Measurements from ENCODE around the gene TNFRSF12A. TPM values are rescaled to one million over a fixed set of nuclear protein-coding genes. Genes with fewer than 3 reads are reported as not detected.

Gene TNFRSF12A
- total RNA-seq, 1 experiment from 2014 or later, result 62.5 TPM

- TF ChIP-seq, protein P1, sequence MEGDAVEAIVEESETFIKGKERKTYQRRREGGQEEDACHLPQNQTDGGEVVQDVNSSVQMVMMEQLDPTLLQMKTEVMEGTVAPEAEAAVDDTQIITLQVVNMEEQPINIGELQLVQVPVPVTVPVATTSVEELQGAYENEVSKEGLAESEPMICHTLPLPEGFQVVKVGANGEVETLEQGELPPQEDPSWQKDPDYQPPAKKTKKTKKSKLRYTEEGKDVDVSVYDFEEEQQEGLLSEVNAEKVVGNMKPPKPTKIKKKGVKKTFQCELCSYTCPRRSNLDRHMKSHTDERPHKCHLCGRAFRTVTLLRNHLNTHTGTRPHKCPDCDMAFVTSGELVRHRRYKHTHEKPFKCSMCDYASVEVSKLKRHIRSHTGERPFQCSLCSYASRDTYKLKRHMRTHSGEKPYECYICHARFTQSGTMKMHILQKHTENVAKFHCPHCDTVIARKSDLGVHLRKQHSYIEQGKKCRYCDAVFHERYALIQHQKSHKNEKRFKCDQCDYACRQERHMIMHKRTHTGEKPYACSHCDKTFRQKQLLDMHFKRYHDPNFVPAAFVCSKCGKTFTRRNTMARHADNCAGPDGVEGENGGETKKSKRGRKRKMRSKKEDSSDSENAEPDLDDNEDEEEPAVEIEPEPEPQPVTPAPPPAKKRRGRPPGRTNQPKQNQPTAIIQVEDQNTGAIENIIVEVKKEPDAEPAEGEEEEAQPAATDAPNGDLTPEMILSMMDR (IDR thresholded peaks at IDR 0.05; ENCODE audit: insufficient read depth in 1 of 2, low read depth in 1 of 2, low read length in 1 of 2, severe bottlenecking in 1 of 2, unreplicated experiment in 1 of 2), result peak; percentile 20 to 69
- peak; percentile 91 to 92 for DNase-seq
- H3K27ac Mint-ChIP-seq (ENCODE audit: unreplicated experiment), result peak overlapping the region; percentile 89
- intact Hi-C loops (cut with micrococcal nuclease; ENCODE audit: unreplicated experiment), result loop anchor here (1.0 kb wide), 1 partner anchor 17 kb away; no protein-coding TSS in a partner anchor
- no peaks in the 10 kb centered on the region for H3K9me3 Mint-ChIP-seq (ENCODE audit: unreplicated experiment)
- Histone ChIP-seq H3K36me3 (ENCODE audit: control insufficient read depth, insufficient read depth, low read length) (peaks cover 6% of the 10 kb centered on the region), H3K4me3 (ENCODE audit: low read depth, low read length) (peak overlapping the region; percentile 52), H3K4me1 (peaks cover 38% of the 10 kb centered on the region), H3K27me3 (replicated peaks; ENCODE audit: control insufficient read depth, insufficient read depth, low read length) (no peaks in the 10 kb centered on the region), H3K9me3 (no peaks in the 10 kb centered on the region)
- POLR2A ChIA-PET, result interaction anchor here (3.5 to 5.8 kb wide), 2 partner anchors 12 to 16 kb away, joined by 34 to 83 read pairs; no protein-coding TSS in a partner anchor
- H3K36me3 Mint-ChIP-seq (ENCODE audit: insufficient read depth, unreplicated experiment), result peaks cover 67% of the 10 kb centered on the region
- H3K4me3 Mint-ChIP-seq (ENCODE audit: unreplicated experiment), result peak overlapping the region; percentile 72
- H3K4me1 Mint-ChIP-seq (ENCODE audit: low read depth, unreplicated experiment), result peaks cover 17% of the 10 kb centered on the region
- BruUV-seq (replicated peaks), result TSS peak; percentile 44
- CTCF ChIA-PET, result interaction anchor here (0.6 to 6.9 kb wide), 5 partner anchors 10 to 137 kb away, joined by 4 to 113 read pairs (median 7); no protein-coding TSS in a partner anchor
- no peaks in the 10 kb centered on the region for H3K27me3 Mint-ChIP-seq (ENCODE audit: insufficient read depth, unreplicated experiment)
These were observed 1.5 kb downstream of the TNFRSF12A start for GRCh38 chr16:3021449-3022207.

DNA sequence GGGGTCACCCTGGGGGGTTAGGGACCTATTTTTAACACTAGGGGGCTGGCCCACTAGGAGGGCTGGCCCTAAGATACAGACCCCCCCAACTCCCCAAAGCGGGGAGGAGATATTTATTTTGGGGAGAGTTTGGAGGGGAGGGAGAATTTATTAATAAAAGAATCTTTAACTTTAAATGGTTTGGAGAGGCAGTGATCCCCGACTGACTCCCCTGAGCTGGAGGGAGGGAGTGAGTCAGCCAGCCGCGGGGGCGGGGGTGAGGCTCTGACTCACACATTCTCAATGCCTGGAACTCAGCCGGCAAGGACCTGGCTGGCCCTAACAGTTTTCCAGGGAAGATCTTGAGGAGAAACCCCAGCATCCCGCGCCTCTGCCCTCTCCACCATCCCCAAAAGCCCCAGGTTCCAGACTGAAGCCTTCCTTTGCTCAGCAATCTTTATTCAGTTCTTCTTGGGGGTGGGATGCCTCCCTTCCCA is 2.1 kb downstream of the TNFRSF12A start:
- H3K4me1 ChIP-seq, result peaks cover 33% of the 10 kb centered on the region
- intact Hi-C loops (cut with micrococcal nuclease; ENCODE audit: unreplicated experiment), result no loop called here
- POLR2A ChIA-PET, result interaction anchor here (0.6 to 5.8 kb wide), 4 partner anchors 17 to 154 kb away, joined by 4 to 83 read pairs (median 8); no protein-coding TSS in a partner anchor
- H3K4me3 ChIP-seq (ENCODE audit: low read depth, low read length), result peak overlapping the region; percentile 69
- H3K4me1 Mint-ChIP-seq (ENCODE audit: low read depth, unreplicated experiment), result peaks cover 21% of the 10 kb centered on the region
- peaks cover 6% of the 10 kb centered on the region for H3K36me3 ChIP-seq (ENCODE audit: control insufficient read depth, insufficient read depth, low read length)
- CTCF ChIA-PET, result interaction anchor here (0.6 to 6.9 kb wide), 4 partner anchors 9 to 21 kb away, joined by 3 to 113 read pairs (median 19); no protein-coding TSS in a partner anchor
- H3K9me3 ChIP-seq, result no peaks in the 10 kb centered on the region
- H3K4me3 Mint-ChIP-seq (ENCODE audit: unreplicated experiment), result peak overlapping the region; percentile 72
- peak overlapping the region; percentile 89 for H3K27ac Mint-ChIP-seq (ENCODE audit: unreplicated experiment)
- no peaks in the 10 kb centered on the region for H3K9me3 Mint-ChIP-seq (ENCODE audit: unreplicated experiment)
- TF ChIP-seq, protein P1 (IDR thresholded peaks at IDR 0.05; ENCODE audit: insufficient read depth in 1 of 2, low read depth in 1 of 2, low read length in 1 of 2, severe bottlenecking in 1 of 2, unreplicated experiment in 1 of 2), result no peak
- no peaks in the 10 kb centered on the region for H3K27me3 ChIP-seq (replicated peaks; ENCODE audit: control insufficient read depth, insufficient read depth, low read length)
- peak; percentile 88 to 90 for DNase-seq
- no peaks in the 10 kb centered on the region for H3K27me3 Mint-ChIP-seq (ENCODE audit: insufficient read depth, unreplicated experiment)
- no TSS peak for BruUV-seq (replicated peaks)
- peaks cover 73% of the 10 kb centered on the region for H3K36me3 Mint-ChIP-seq (ENCODE audit: insufficient read depth, unreplicated experiment)

DNA sequence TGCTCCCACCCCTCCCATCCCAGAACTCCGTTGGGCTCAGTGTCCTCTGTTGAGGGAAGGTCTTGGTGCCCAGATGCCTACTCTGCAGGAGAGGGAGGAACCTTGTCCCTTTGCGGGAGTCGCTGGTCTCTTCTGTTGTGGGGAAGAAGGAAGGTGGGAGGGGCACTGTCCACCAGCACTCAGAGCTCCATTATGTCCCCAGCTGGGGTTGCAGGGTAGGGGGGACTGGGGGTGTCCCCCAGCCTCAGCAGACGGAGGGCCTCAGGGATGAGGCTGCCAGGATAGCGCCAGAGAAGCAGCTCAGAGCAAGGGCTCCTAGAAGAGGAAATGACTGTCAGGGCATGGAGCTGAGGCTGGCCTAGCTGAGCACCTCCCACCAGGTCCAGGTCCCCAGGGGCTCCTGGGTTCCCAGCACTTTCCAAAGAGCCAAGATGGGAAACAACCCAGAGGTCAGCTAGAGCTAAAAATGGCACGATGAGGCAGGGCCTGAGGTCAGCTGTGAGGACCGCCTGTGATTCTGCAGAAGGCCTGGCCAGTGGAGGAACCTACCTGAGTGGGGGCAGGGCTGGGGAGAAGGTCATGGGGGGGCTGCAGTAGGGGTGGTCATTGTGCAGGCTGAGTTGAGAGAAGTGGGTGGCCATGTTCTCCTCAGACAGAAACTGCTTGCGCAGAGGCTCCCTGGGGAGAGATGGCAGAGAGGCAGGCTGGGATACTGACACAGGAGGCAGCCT is 2.7 kb downstream of the TNFRSF12A start:
- POLR2A ChIA-PET, result interaction anchor here (0.6 to 5.8 kb wide), 7 partner anchors 13 to 155 kb away, joined by 3 to 83 read pairs (median 6); no protein-coding TSS in a partner anchor
- H3K4me1 Mint-ChIP-seq (ENCODE audit: low read depth, unreplicated experiment), result peaks cover 24% of the 10 kb centered on the region
- Histone ChIP-seq H3K9me3 (no peaks in the 10 kb centered on the region), H3K4me3 (ENCODE audit: low read depth, low read length) (peak overlapping the region; percentile 69), H3K27me3 (replicated peaks; ENCODE audit: control insufficient read depth, insufficient read depth, low read length) (no peaks in the 10 kb centered on the region), H3K4me1 (peaks cover 29% of the 10 kb centered on the region), H3K36me3 (ENCODE audit: control insufficient read depth, insufficient read depth, low read length) (peaks cover 6% of the 10 kb centered on the region)
- TF ChIP-seq, protein P1 (IDR thresholded peaks at IDR 0.05; ENCODE audit: insufficient read depth in 1 of 2, low read depth in 1 of 2, low read length in 1 of 2, severe bottlenecking in 1 of 2, unreplicated experiment in 1 of 2), result no peak
- peaks cover 76% of the 10 kb centered on the region for H3K36me3 Mint-ChIP-seq (ENCODE audit: insufficient read depth, unreplicated experiment)
- peak overlapping the region; percentile 89 for H3K27ac Mint-ChIP-seq (ENCODE audit: unreplicated experiment)
- intact Hi-C loops (cut with micrococcal nuclease; ENCODE audit: unreplicated experiment), result no loop called here
- peak overlapping the region; percentile 72 for H3K4me3 Mint-ChIP-seq (ENCODE audit: unreplicated experiment)
- H3K9me3 Mint-ChIP-seq (ENCODE audit: unreplicated experiment), result no peaks in the 10 kb centered on the region
- CTCF ChIA-PET, result interaction anchor here (0.6 to 6.9 kb wide), 5 partner anchors 8 to 53 kb away, joined by 3 to 113 read pairs (median 5); no protein-coding TSS in a partner anchor
- H3K27me3 Mint-ChIP-seq (ENCODE audit: insufficient read depth, unreplicated experiment), result no peaks in the 10 kb centered on the region
- no TSS peak for BruUV-seq (replicated peaks)
- no peak for DNase-seq

Measured in Caco-2 (cell line).